ENCODE results near the gene HOXD13. TPM values are rescaled to one million over a fixed set of nuclear protein-coding genes. Genes with fewer than 3 reads are reported as not detected.

The HOXD13 gene
- total and polyA plus RNA-seq, 2 experiments from 2014 or later, result not detected

DNA sequence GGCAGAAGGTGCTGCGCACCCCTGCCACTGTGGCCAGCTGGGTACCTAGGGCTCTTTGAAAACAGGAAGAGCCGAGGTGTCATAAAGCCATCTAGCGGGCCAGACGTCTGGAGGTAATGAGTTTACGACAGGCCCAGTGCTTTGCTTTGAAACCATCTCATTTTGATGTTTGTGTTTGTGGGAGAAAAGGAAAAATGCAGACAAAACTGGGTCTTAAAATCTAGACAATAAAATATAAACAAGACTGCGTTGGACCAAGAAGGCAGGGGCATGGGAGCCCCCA lies 33.2 kb downstream of the HOXD13 start:
- no peak overlapping the region for H3K4me2 ChIP-seq
- no peaks in the 10 kb centered on the region for H3K36me3 Mint-ChIP-seq (ENCODE audit: low read depth)
- peaks cover 95% of the 10 kb centered on the region for H3K27me3 Mint-ChIP-seq (ENCODE audit: insufficient read depth, low read depth, poor library complexity)
- peaks cover 25% of the 10 kb centered on the region for H3K4me1 Mint-ChIP-seq
- H3K4me3 Mint-ChIP-seq, result no peak overlapping the region
- H3K27me3 ChIP-seq (ENCODE audit: insufficient read depth), result peaks cover 100% of the 10 kb centered on the region
- no peaks in the 10 kb centered on the region for H3K9me2 ChIP-seq (ENCODE audit: insufficient read depth)
- peaks cover 22% of the 10 kb centered on the region for H4K20me1 ChIP-seq (replicated peaks; ENCODE audit: insufficient read depth)
- ATAC-seq (no peak), DNase-seq (ENCODE audit: low spot score) (peak; percentile 53)
- no peak overlapping the region for H2AFZ ChIP-seq
- no peak for TF ChIP-seq EZH2phosphoT487 (IDR thresholded peaks at IDR 0.05; ENCODE audit: unreplicated experiment)
- TF ChIP-seq EZH2 (IDR thresholded peaks at IDR 0.05; ENCODE audit: low read depth, unreplicated experiment), result peak; percentile 37
- TF ChIP-seq REST (IDR thresholded peaks at IDR 0.05; ENCODE audit: unreplicated experiment), result no peak
- H3K79me2 ChIP-seq (replicated peaks; ENCODE audit: insufficient read depth), result no peaks in the 10 kb centered on the region
- no peaks in the 10 kb centered on the region for H3K36me3 ChIP-seq (ENCODE audit: insufficient read depth)
- no peak overlapping the region for H3K27ac Mint-ChIP-seq
- H3K4me1 ChIP-seq (ENCODE audit: insufficient read depth), result peaks cover 14% of the 10 kb centered on the region
- no peak overlapping the region for H3K27ac ChIP-seq (ENCODE audit: low read depth)
- peaks cover 10% of the 10 kb centered on the region; the same call in 2 of the 3 replicates for H3K9me3 Mint-ChIP-seq
- H3K4me3 ChIP-seq, result no peak overlapping the region
- H3F3A ChIP-seq (replicated peaks; ENCODE audit: low read depth), result peaks cover 46% of the 10 kb centered on the region; the same call in 1 of the 2 replicates

GRCh38 chr2:176126929-176127773 lies 34.6 kb downstream of the HOXD13 start:
- H3K9me2 ChIP-seq (ENCODE audit: insufficient read depth), result no peaks in the 10 kb centered on the region
- H3K4me3 Mint-ChIP-seq, result no peak overlapping the region; the same call in 2 of the 3 replicates
- no peak overlapping the region for H2AFZ ChIP-seq
- no peak overlapping the region for H3K4me2 ChIP-seq
- peaks cover 15% of the 10 kb centered on the region; the same call in 2 of the 3 replicates for H3K9me3 Mint-ChIP-seq
- H3K27me3 Mint-ChIP-seq (ENCODE audit: insufficient read depth, low read depth, poor library complexity), result peaks cover 95% of the 10 kb centered on the region
- no peak overlapping the region for H3K4me3 ChIP-seq
- H3K36me3 ChIP-seq (ENCODE audit: insufficient read depth), result no peaks in the 10 kb centered on the region
- peaks cover 35% of the 10 kb centered on the region for H4K20me1 ChIP-seq (replicated peaks; ENCODE audit: insufficient read depth)
- H3K4me1 Mint-ChIP-seq, result peaks cover 27% of the 10 kb centered on the region
- peak; percentile 78 for DNase-seq (ENCODE audit: low spot score)
- no peak for ATAC-seq
- H3K79me2 ChIP-seq (replicated peaks; ENCODE audit: insufficient read depth), result no peaks in the 10 kb centered on the region
- H3K27ac Mint-ChIP-seq, result no peak overlapping the region
- H3F3A ChIP-seq (replicated peaks; ENCODE audit: low read depth), result peaks cover 49% of the 10 kb centered on the region; the same call in 1 of the 2 replicates
- peaks cover 100% of the 10 kb centered on the region for H3K27me3 ChIP-seq (ENCODE audit: insufficient read depth)
- H3K36me3 Mint-ChIP-seq (ENCODE audit: low read depth), result no peaks in the 10 kb centered on the region
- H3K4me1 ChIP-seq (ENCODE audit: insufficient read depth), result peaks cover 8% of the 10 kb centered on the region
- no peak overlapping the region for H3K27ac ChIP-seq (ENCODE audit: low read depth)
- TF ChIP-seq CTCF (conservative IDR thresholded peaks at IDR 0.05; ENCODE audit: low read depth in 2 of 2) (peak; percentile 79 to 96), REST (IDR thresholded peaks at IDR 0.05; ENCODE audit: unreplicated experiment) (no peak), EZH2phosphoT487 (IDR thresholded peaks at IDR 0.05; ENCODE audit: unreplicated experiment) (peak; percentile 51), ETS1 (IDR thresholded peaks at IDR 0.05) (no peak)
